HG03558 (cell line): ENCODE measurements around the gene RAD9A.

ENCODE experiments used
- ATAC-seq: cut with Tn5 transposase; IDR thresholded peaks from one replicate; pipeline ENCODE4 v1.9.1; 2021; ENCODE audit warnings: moderate number of reproducible peaks; ENCODE audit not compliant: unreplicated experiment; ENCODE audit errors: extremely low read depth

Gene RAD9A

GRCh38 chr11:67436459-67437081 lies 44.8 kb downstream of the RAD9A start:
- ATAC-seq = no peak

GRCh38 chr11:67437082-67437808 lies 45.5 kb downstream of the RAD9A start, which contains the start of gene PTPRCAP:
PTPRCAP (minus strand) TSS chr11:67437682; CDS start chr11:67437619, 63 bp downstream.
- ATAC-seq = no peak

GRCh38 chr11:67437809-67438157 lies 46.0 kb downstream of the RAD9A start:
- ATAC-seq = no peak

GRCh38 chr11:67438158-67438902 lies 46.5 kb downstream of the RAD9A start:
- no peak for ATAC-seq

- ATAC-seq = no peak
These were observed 47.8 kb downstream of the RAD9A start for GRCh38 chr11:67439321-67440228.

GRCh38 chr11:67440229-67441097 lies 48.7 kb downstream of the RAD9A start:
- no peak for ATAC-seq

- no peak for ATAC-seq
These were observed 49.3 kb downstream of the RAD9A start for GRCh38 chr11:67441098-67441563.

- ATAC-seq = no peak
These were observed 50.1 kb downstream of the RAD9A start for GRCh38 chr11:67441731-67442351.

GRCh38 chr11:67442504-67443404 lies 51.0 kb downstream of the RAD9A start:
- ATAC-seq = no peak

- ATAC-seq = no peak
These were observed 53.7 kb downstream of the RAD9A start for GRCh38 chr11:67445515-67445914.
